Inflammatory macrophage treated with lipopolysaccharide for 4 hours (primary cell): Measurements from ENCODE around the gene NOXO1.

Experiments used
- DNase-seq: peaks from one replicate; pipeline ENCODE4 v3.0.0-alpha.2; 2020

The NOXO1 gene

GRCh38 chr16:2009791-2010510 is 28.7 kb upstream of the NOXO1 start, which contains the start of gene ZNF598:
Gene ZNF598 (minus strand): TSS chr16:2009821.
- peak; percentile 91 for DNase-seq

- DNase-seq = no peak
These were observed 28.0 kb upstream of the NOXO1 start for GRCh38 chr16:2009164-2009711.

GRCh38 chr16:2008631-2009163 is 27.4 kb upstream of the NOXO1 start:
- DNase-seq = peak; percentile 32

- no peak for DNase-seq
These were observed 26.8 kb upstream of the NOXO1 start for GRCh38 chr16:2008009-2008526.

GRCh38 chr16:2007081-2007836 is 26.0 kb upstream of the NOXO1 start:
- DNase-seq = no peak

GRCh38 chr16:2006317-2006716 is 25.0 kb upstream of the NOXO1 start:
- no peak for DNase-seq

GRCh38 chr16:2005646-2006045 is 24.4 kb upstream of the NOXO1 start:
- DNase-seq = peak; percentile 70

GRCh38 chr16:2004795-2005517 is 23.7 kb upstream of the NOXO1 start:
- peak; percentile 70 for DNase-seq

- DNase-seq = peak; percentile 91
These were observed 22.8 kb upstream of the NOXO1 start for GRCh38 chr16:2003827-2004641.

- DNase-seq = no peak
These were observed 22.1 kb upstream of the NOXO1 start for GRCh38 chr16:2003231-2003826.

- DNase-seq = no peak
These were observed 21.3 kb upstream of the NOXO1 start for GRCh38 chr16:2002406-2003230.

- DNase-seq = no peak
These were observed 20.4 kb upstream of the NOXO1 start for GRCh38 chr16:2001456-2002355.

- DNase-seq = no peak
These were observed 19.8 kb upstream of the NOXO1 start for GRCh38 chr16:2001035-2001434.

GRCh38 chr16:1999866-2000514 is 18.7 kb upstream of the NOXO1 start:
- no peak for DNase-seq

GRCh38 chr16:1998852-1999801 is 17.9 kb upstream of the NOXO1 start:
- DNase-seq = no peak

- DNase-seq = no peak
These were observed 17.1 kb upstream of the NOXO1 start for GRCh38 chr16:1998360-1998835.
